Measurements from ENCODE around the gene KCNA3. TPM values are rescaled to one million over a fixed set of nuclear protein-coding genes. Genes with fewer than 3 reads are reported as not detected.

Gene KCNA3
- total and polyA plus RNA-seq, 4 donors = 0.23 to 2.2 (median 0.34) TPM

DNA sequence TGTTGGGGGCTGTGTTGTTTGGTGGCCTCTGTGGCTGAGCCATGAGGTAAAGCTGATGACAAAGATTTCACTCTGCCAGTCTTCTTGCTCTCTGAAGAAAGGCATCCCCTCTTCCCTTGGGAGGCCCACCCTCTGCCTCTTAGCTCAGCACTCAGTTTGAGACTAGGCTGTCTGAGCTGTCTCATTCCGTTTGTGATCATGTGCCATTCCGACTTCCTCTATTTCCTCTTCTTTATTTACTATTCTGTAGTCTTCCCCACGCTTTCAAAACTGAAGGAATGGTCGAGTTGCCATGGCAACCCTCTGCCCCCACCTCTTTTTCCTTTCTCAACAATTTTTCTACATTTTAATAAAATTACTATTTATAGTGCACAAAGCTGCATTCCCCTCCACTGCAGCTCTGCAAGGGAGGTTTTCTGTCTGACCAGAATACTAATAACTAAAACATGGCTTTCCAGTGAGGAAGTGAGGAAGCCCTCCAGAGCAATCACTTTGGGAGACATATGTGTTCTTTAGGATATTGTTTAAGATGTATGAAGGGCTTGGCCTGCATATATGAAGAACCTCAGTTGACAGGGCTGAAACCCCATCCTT, 30.8 kb downstream of the KCNA3 start (continued):
- TF ChIP-seq, protein P1, sequence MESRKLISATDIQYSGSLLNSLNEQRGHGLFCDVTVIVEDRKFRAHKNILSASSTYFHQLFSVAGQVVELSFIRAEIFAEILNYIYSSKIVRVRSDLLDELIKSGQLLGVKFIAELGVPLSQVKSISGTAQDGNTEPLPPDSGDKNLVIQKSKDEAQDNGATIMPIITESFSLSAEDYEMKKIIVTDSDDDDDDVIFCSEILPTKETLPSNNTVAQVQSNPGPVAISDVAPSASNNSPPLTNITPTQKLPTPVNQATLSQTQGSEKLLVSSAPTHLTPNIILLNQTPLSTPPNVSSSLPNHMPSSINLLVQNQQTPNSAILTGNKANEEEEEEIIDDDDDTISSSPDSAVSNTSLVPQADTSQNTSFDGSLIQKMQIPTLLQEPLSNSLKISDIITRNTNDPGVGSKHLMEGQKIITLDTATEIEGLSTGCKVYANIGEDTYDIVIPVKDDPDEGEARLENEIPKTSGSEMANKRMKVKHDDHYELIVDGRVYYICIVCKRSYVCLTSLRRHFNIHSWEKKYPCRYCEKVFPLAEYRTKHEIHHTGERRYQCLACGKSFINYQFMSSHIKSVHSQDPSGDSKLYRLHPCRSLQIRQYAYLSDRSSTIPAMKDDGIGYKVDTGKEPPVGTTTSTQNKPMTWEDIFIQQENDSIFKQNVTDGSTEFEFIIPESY (IDR thresholded peaks at IDR 0.05) = no peak

DNA sequence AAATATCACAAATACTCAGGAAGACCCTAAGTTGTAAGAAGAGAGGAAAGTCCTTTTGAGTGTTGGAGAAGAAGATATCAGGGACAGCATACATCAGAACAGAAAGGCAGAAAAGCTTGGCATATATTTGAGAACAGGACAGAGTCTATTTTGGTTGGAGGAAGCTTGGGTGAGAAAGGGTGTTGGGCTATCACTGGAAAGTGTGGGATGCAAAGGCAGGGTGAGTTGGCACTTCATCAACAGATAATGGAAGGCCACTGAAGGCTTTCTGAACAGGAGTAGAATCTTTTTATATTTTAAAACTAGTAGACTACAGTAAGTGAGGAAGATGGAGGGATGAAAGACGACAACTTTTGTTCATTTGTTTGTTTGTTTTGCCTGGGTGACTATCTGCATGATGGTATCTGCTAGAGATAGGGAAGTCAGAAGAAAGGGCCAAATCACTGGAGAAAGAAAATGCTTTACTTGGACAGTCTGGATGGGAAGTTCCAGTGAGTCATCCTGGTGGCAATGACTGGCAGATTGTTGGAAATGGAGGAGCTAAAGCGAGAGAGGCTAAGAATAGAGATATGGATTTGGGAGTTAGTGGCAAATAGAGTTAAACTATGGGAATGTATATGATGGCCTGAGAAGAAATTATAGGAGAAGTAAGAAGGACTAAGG, 34.9 kb downstream of the KCNA3 start:
- Histone ChIP-seq H3K36me3 (ENCODE audit: control insufficient read depth in 4 of 4, insufficient read depth in 3 of 4, low read depth in 1 of 4, low read length in 3 of 4) (no peaks in the 10 kb centered on the region), H3K4me3 (ENCODE audit: low read depth in 1 of 3, low read length in 3 of 3) (no peak overlapping the region), H3K9me3 (ENCODE audit: control insufficient read depth in 4 of 4, low read length in 3 of 4) (no peaks in the 10 kb centered on the region), H3K27me3 (ENCODE audit: control insufficient read depth in 4 of 4, insufficient read depth in 4 of 4, low read length in 3 of 4) (peaks cover 0 to 3% (median 0%) of the 10 kb centered on the region in 4 donors), H3K27ac (ENCODE audit: low read depth in 1 of 2, low read length in 2 of 2) (no peak overlapping the region), H3K4me1 (ENCODE audit: control insufficient read depth in 4 of 4, insufficient read depth in 4 of 4, low read length in 3 of 4) (no peaks in the 10 kb centered on the region), H3K9ac (ENCODE audit: low read depth in 1 of 2, low read length in 2 of 2) (no peak overlapping the region)
- DNase-seq (ENCODE audit: low spot score) = no peak
- TF ChIP-seq FOXA2 (IDR thresholded peaks at IDR 0.05) = no peak
- TF ChIP-seq, protein P2, sequence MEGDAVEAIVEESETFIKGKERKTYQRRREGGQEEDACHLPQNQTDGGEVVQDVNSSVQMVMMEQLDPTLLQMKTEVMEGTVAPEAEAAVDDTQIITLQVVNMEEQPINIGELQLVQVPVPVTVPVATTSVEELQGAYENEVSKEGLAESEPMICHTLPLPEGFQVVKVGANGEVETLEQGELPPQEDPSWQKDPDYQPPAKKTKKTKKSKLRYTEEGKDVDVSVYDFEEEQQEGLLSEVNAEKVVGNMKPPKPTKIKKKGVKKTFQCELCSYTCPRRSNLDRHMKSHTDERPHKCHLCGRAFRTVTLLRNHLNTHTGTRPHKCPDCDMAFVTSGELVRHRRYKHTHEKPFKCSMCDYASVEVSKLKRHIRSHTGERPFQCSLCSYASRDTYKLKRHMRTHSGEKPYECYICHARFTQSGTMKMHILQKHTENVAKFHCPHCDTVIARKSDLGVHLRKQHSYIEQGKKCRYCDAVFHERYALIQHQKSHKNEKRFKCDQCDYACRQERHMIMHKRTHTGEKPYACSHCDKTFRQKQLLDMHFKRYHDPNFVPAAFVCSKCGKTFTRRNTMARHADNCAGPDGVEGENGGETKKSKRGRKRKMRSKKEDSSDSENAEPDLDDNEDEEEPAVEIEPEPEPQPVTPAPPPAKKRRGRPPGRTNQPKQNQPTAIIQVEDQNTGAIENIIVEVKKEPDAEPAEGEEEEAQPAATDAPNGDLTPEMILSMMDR (IDR thresholded peaks at IDR 0.05; ENCODE audit: low read depth, low read length, missing input control) = no peak
- TF ChIP-seq, protein P3, sequence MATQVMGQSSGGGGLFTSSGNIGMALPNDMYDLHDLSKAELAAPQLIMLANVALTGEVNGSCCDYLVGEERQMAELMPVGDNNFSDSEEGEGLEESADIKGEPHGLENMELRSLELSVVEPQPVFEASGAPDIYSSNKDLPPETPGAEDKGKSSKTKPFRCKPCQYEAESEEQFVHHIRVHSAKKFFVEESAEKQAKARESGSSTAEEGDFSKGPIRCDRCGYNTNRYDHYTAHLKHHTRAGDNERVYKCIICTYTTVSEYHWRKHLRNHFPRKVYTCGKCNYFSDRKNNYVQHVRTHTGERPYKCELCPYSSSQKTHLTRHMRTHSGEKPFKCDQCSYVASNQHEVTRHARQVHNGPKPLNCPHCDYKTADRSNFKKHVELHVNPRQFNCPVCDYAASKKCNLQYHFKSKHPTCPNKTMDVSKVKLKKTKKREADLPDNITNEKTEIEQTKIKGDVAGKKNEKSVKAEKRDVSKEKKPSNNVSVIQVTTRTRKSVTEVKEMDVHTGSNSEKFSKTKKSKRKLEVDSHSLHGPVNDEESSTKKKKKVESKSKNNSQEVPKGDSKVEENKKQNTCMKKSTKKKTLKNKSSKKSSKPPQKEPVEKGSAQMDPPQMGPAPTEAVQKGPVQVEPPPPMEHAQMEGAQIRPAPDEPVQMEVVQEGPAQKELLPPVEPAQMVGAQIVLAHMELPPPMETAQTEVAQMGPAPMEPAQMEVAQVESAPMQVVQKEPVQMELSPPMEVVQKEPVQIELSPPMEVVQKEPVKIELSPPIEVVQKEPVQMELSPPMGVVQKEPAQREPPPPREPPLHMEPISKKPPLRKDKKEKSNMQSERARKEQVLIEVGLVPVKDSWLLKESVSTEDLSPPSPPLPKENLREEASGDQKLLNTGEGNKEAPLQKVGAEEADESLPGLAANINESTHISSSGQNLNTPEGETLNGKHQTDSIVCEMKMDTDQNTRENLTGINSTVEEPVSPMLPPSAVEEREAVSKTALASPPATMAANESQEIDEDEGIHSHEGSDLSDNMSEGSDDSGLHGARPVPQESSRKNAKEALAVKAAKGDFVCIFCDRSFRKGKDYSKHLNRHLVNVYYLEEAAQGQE (IDR thresholded peaks at IDR 0.05) = no peak
- TF ChIP-seq EGR1 (IDR thresholded peaks at IDR 0.05; ENCODE audit: low read depth in 2 of 2) = no peak
- no peak for TF ChIP-seq YY1 (IDR thresholded peaks at IDR 0.05)
- no peak for TF ChIP-seq RAD21 (IDR thresholded peaks at IDR 0.05)
- WGBS = 45% methylated on average over 2 of the region's 2 CpGs

DNA sequence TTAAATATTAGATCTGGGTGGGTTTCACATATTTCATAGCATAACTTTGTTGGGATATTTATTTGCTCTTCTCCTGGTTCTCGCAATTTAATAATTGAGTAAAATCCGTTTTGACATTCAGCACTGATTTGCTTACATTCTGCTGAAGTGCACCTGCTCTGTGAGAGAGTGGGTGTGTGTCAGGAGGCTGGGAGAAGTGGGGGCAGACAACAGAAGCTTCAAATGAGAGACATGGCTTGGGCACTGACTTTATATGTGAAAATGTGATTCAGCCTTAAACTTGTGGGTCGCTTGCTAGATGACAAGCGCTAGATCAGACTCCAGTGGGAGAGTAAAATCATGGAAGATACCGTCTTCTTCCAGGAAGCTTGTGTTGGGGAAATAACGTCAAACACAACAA, 36.2 kb downstream of the KCNA3 start:
- H3K36me3 ChIP-seq (ENCODE audit: control insufficient read depth in 4 of 4, insufficient read depth in 3 of 4, low read depth in 1 of 4, low read length in 3 of 4) = no peaks in the 10 kb centered on the region
- TF ChIP-seq NR2F2 (IDR thresholded peaks at IDR 0.05) (no peak), EGR1 (IDR thresholded peaks at IDR 0.05; ENCODE audit: low read depth in 2 of 2) (no peak), JUND (IDR thresholded peaks at IDR 0.05) (no peak), HNF4G (IDR thresholded peaks at IDR 0.05) (no peak), TAF1 (conservative IDR thresholded peaks at IDR 0.05) (no peak)
- TF ChIP-seq, protein P4, sequence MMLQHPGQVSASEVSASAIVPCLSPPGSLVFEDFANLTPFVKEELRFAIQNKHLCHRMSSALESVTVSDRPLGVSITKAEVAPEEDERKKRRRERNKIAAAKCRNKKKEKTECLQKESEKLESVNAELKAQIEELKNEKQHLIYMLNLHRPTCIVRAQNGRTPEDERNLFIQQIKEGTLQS (IDR thresholded peaks at IDR 0.05) = no peak
- no peak for DNase-seq (ENCODE audit: low spot score)
- no peak overlapping the region for H3K9ac ChIP-seq (ENCODE audit: low read depth in 1 of 2, low read length in 2 of 2)
- peaks cover 0 to 3% (median 0%) of the 10 kb centered on the region in 4 donors for H3K27me3 ChIP-seq (ENCODE audit: control insufficient read depth in 4 of 4, insufficient read depth in 4 of 4, low read length in 3 of 4)
- H3K27ac ChIP-seq (ENCODE audit: low read depth in 1 of 2, low read length in 2 of 2) = no peak overlapping the region
- no peak overlapping the region for H3K4me3 ChIP-seq (ENCODE audit: low read depth in 1 of 3, low read length in 3 of 3)
- H3K4me1 ChIP-seq (ENCODE audit: control insufficient read depth in 4 of 4, insufficient read depth in 4 of 4, low read length in 3 of 4) = no peaks in the 10 kb centered on the region
- WGBS = 76% methylated on average over 6 of the region's 6 CpGs
- H3K9me3 ChIP-seq (ENCODE audit: control insufficient read depth in 4 of 4, low read length in 3 of 4) = no peaks in the 10 kb centered on the region
